ES-I3 (cell line): ENCODE measurements around the gene MYH7.

ENCODE experiments used
- H3K36me3 ChIP-seq: 2 replicates; pipeline ENCODE4 v1.6.1; 2013; ENCODE audit warnings: mild to moderate bottlenecking, low read length, control low read depth, moderate library complexity; ENCODE audit not compliant: insufficient read depth
- H3K4me1 ChIP-seq: 2 replicates; pipeline ENCODE4 v1.6.1; 2013; ENCODE audit warnings: mild to moderate bottlenecking, control low read depth, low read length; ENCODE audit not compliant: insufficient read depth
- H3K9ac ChIP-seq: 2 replicates; pipeline ENCODE4 v1.6.1; 2013; ENCODE audit warnings: low read depth, mild to moderate bottlenecking, low read length, moderate library complexity
- H3K9me3 ChIP-seq: 2 replicates; pipeline ENCODE4 v1.6.1; 2013; ENCODE audit warnings: mild to moderate bottlenecking, low read length, moderate library complexity; ENCODE audit not compliant: control insufficient read depth, insufficient read depth

The MYH7 gene

GRCh38 chr14:23376482-23377197 lies 58.8 kb downstream of the MYH7 start, which contains the start of gene CMTM5:
Gene CMTM5 (plus strand): TSS chr14:23377046. CDS start chr14:23377252, 206 bp downstream.
- Histone ChIP-seq H3K9ac (no peak within 1 kb of the TSS), H3K9me3 (no peaks in the 10 kb centered on the region), H3K36me3 (no peaks in the 10 kb centered on the region; the same call in 1 of the 2 replicates), H3K4me1 (no peaks in the 10 kb centered on the region; the same call in 1 of the 2 replicates)

GRCh38 chr14:23375527-23376251 lies 59.8 kb downstream of the MYH7 start:
- no peaks in the 10 kb centered on the region; the same call in 1 of the 2 replicates for H3K36me3 ChIP-seq
- H3K9ac ChIP-seq: no peak overlapping the region

GRCh38 chr14:23373041-23373440 lies 62.4 kb downstream of the MYH7 start:
- Histone ChIP-seq H3K36me3 (no peaks in the 10 kb centered on the region; the same call in 1 of the 2 replicates), H3K9ac (no peak overlapping the region), H3K9me3 (no peaks in the 10 kb centered on the region), H3K4me1 (no peaks in the 10 kb centered on the region; the same call in 1 of the 2 replicates)

More at GRCh38 chr14:23375527-23376251, 59.8 kb downstream of the MYH7 start:
- no peaks in the 10 kb centered on the region; the same call in 1 of the 2 replicates for H3K4me1 ChIP-seq
- H3K9me3 ChIP-seq: no peaks in the 10 kb centered on the region

- Histone ChIP-seq H3K4me1 (no peaks in the 10 kb centered on the region; the same call in 1 of the 2 replicates), H3K9ac (no peak within 1 kb of the TSS), H3K36me3 (no peaks in the 10 kb centered on the region; the same call in 1 of the 2 replicates), H3K9me3 (no peaks in the 10 kb centered on the region)
Observed at GRCh38 chr14:23372509-23372908, 63.0 kb downstream of the MYH7 start, which contains the start of gene IL25. Gene IL25 (plus strand): TSS chr14:23372809.

- Histone ChIP-seq H3K9me3 (no peaks in the 10 kb centered on the region), H3K9ac (no peak overlapping the region), H3K4me1 (no peaks in the 10 kb centered on the region; the same call in 1 of the 2 replicates), H3K36me3 (no peaks in the 10 kb centered on the region; the same call in 1 of the 2 replicates)
Observed at GRCh38 chr14:23371865-23372264, 63.6 kb downstream of the MYH7 start.

GRCh38 chr14:23370221-23370620 lies 65.2 kb downstream of the MYH7 start:
- no peaks in the 10 kb centered on the region; the same call in 1 of the 2 replicates for H3K36me3 ChIP-seq

GRCh38 chr14:23366426-23366921 lies 69.0 kb downstream of the MYH7 start:
- H3K9me3 ChIP-seq: no peaks in the 10 kb centered on the region
- H3K9ac ChIP-seq: peak overlapping the region; percentile 57
- H3K36me3 ChIP-seq: no peaks in the 10 kb centered on the region
- peaks cover 13% of the 10 kb centered on the region for H3K4me1 ChIP-seq

More at GRCh38 chr14:23370221-23370620, 65.2 kb downstream of the MYH7 start:
- no peaks in the 10 kb centered on the region; the same call in 1 of the 2 replicates for H3K4me1 ChIP-seq
- no peaks in the 10 kb centered on the region for H3K9me3 ChIP-seq
- no peak overlapping the region for H3K9ac ChIP-seq

- Histone ChIP-seq H3K9me3 (no peaks in the 10 kb centered on the region), H3K4me1 (peaks cover 13% of the 10 kb centered on the region), H3K9ac (peak overlapping the region; percentile 89)
Observed at GRCh38 chr14:23365732-23366425, 69.6 kb downstream of the MYH7 start.

GRCh38 chr14:23365036-23365731 lies 70.3 kb downstream of the MYH7 start, which contains the start of gene EFS:
Gene EFS (minus strand): TSS chr14:23365172. CDS start chr14:23365025, 147 bp downstream.
- no peaks in the 10 kb centered on the region for H3K9me3 ChIP-seq
- peaks cover 13% of the 10 kb centered on the region for H3K4me1 ChIP-seq
- H3K9ac ChIP-seq: peak within 1 kb of the TSS; percentile 89
- H3K36me3 ChIP-seq: no peaks in the 10 kb centered on the region

More at GRCh38 chr14:23365732-23366425, 69.6 kb downstream of the MYH7 start:
- H3K36me3 ChIP-seq: no peaks in the 10 kb centered on the region

- peak overlapping the region; percentile 89 for H3K9ac ChIP-seq
Observed at GRCh38 chr14:23364164-23365035, 71.1 kb downstream of the MYH7 start.

More at GRCh38 chr14:23364164-23365035, 71.1 kb downstream of the MYH7 start:
- H3K9me3 ChIP-seq: no peaks in the 10 kb centered on the region
- no peaks in the 10 kb centered on the region for H3K36me3 ChIP-seq
- peaks cover 13% of the 10 kb centered on the region for H3K4me1 ChIP-seq
